Retina (tissue), 1 donor: ENCODE results near the gene OTOG.

Experiments
- DNase-seq: peaks from one replicate; pipeline ENCODE4 v3.0.0-alpha.2; 2016

The OTOG gene

DNA sequence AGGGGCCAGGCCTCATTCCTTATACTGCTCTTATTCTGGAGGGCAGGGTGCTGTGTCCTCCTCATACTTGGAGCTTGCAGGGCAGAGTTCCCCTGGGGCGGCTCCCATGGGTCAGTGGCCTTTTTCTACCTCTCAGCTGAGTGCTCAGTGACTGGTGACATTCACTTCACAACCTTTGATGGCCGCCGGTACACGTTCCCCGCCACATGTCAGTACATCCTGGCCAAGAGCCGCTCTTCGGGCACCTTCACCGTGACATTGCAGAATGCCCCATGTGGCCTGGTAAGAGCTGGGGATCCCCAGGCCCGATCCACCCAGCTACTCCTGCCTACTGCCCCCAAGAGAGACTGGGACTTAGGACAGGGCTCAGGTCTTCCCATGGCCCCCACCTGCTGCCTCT is 14.5 kb downstream of the OTOG start:
- DNase-seq: no peak

DNA sequence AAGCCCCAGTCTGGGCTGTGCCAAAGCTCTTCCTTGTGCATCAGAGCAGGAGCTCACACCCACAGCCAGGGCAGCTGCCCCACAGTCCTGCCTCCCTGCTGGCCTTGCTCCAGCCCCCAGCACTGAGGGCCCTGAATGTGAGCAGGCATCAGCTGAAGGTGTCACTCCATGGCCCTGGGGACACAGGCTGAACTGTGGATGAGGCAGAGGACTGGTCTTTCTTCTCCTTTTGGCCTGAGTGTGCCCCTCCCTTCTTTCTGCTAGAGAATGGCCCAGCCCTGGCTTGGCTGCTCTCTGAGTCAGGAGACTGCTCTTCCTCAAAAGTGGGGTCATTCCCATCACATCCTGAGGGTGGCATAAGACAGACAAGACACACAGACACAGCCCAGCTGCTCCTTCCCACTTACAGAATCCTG is 16.2 kb downstream of the OTOG start:
- no peak for DNase-seq

DNA sequence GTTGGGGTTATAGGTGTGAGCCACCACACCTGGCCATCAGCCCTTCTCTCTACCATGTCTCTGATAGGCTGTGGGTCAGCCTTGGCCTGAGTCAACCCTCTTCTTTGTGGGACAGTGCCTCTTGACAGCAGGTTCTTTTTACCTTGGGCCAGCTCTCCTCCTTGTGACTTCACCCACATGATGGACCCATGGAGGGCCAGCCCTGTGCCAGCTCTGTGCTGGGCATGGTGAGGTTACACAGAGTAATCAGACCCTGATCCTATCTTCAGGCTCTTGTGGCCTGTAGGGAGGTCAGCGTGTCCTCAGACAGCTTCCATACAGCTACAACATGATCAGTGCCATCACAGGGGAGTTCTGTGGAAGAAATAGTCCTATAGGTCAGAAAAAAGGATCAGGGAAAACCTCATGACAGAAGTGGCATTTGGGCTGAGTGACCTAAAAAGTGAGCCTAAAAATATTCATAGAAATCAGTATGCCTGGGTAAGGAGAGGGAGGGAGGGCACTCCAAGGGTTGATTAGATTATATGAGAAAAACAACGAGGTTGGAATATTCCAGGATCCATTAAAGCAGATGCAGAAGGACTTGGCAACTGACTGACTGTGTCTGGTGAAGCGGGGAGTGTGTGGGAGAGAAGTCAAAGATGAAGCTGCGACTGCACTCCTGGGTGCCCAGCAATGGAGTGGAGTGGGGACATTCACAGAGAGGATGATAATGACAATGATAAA is 17.1 kb downstream of the OTOG start:
- DNase-seq: no peak

DNA sequence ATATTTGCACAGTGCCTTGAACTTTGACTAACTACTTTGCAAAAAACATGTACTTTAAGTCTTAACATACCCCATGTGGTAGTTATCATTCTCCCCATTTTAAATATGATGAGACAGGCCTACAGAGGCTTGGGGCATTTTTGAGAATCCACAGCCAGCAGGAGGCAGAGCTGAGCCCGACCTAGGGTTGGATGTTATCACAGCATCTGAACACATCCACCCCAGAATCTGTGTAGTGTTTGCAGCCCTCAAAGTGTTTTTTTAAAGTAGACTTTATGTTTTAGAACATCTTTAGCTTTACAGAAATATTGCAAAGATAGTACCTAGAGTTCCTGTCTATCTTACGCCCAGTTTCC is 17.6 kb downstream of the OTOG start:
- no peak for DNase-seq

DNA sequence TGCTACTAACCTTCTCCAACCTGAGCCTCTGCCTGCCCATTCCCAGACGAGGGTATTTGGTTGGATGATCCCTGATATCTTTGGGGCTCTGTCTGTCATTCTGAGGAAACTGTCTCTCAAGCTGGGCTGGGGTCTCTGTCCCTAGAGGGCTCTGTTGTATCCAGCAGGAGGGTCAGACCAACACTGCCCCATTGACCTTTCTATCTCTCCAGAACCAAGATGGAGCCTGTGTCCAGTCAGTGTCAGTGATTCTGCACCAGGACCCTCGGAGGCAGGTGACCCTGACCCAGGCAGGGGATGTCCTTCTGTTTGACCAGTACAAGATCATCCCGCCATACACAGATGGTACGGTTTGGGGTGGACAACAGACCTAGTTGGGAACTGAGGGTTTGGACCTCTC is 21.9 kb downstream of the OTOG start:
- DNase-seq: no peak

DNA sequence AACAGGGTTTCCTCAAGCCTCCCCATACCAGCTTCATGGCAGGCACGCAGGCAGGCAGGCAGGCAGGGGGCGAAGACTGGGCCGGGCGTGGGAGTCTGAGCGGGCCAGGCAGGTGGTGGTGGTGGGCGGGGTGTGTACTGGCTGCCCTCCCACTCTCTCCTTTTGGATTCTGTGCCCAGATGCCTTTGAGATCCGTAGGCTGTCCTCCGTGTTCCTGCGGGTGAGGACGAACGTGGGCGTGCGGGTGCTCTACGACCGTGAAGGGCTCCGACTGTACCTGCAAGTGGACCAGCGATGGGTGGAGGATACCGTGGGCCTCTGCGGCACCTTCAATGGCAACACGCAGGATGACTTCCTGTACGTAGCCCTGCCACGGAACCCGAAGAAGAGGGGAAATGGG is 23.0 kb downstream of the OTOG start:
- DNase-seq: no peak

DNA sequence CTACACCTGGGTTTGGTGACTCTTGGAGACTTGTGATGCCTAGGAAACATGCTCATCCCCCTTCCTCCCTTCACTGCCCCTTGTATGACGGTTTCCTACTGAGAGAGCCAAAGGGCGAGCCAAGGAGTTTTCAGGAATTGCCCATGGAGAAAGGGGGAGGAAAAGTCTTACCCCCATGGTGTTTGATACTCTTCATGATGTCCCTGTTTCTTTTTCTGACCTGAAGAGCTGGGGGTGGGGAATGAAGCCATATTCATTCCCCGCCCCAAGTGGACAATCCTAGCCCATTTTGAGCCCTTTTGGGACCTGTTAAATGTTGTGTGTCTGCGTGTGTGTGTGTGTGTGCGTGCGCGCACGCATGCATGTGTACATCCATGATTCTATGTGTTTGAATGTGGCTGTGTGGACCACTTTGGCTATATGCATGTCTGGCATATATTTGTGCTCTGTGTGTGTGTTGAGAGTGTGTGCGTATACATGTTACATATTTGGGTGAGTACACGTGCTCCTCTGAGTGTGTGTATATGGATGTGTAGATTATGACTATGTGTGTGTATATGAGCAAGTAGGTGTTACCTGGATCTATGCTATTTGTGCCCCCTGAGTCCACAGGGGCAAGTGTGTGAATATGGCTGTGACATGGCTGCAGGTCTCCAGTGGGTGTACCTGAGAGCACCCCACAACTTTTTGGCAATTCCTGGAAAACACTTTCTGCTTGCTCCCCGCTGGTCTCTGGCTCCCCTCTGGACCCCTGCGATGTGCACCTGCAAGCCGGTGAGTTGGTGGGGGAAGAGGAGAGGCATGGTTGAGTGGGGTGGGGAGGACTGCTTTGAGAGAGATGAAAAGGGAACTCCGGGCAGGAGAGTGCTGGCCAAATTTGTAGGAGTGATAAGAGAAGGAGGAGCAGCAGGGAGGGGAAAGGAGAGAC is 24.6 kb downstream of the OTOG start:
- DNase-seq: no peak

DNA sequence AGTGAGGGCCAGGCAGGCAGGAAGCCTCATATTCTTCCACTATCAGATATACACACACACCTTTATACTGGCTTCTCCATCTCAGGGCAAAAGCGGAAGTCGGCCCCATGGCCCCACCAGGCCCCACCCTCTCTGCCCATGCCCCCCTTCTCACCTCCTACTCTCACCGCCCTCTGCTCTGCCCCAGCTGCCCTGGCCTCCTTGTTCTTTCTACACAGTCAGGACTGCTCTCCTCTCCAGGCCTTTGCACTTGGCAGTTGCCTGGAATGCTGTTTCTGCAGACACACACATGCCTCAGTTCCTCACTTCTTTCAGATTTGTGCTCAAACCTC is 25.3 kb downstream of the OTOG start:
- DNase-seq: no peak

DNA sequence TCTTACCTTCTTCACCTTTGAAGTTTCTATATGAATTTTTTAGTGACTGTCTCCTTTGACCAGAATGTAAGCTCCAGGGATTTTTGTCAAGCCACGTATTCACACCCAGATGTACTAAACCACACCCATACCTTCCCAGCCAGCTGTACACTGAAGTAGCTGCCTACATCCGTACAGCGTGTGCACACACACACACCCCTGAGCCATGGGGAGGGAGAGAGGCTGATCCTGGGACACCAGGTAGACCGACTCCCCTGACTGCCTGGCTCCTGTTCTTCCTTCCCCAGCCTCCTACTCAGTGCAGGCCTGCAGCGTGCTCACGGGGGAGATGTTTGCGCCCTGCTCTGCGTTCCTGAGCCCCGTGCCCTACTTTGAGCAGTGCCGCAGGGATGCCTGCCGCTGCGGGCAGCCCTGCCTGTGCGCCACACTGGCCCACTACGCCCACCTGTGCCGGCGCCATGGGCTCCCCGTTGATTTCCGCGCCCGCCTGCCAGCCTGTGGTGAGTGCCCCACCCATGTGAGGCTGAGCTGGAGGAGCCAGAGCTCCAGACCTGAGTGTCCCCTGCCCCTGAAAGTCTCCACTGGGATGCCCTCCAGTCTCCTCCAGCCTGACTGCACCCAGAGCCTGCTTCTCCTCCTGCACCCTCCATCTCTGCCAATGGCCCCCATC is 25.9 kb downstream of the OTOG start:
- DNase-seq: no peak

DNA sequence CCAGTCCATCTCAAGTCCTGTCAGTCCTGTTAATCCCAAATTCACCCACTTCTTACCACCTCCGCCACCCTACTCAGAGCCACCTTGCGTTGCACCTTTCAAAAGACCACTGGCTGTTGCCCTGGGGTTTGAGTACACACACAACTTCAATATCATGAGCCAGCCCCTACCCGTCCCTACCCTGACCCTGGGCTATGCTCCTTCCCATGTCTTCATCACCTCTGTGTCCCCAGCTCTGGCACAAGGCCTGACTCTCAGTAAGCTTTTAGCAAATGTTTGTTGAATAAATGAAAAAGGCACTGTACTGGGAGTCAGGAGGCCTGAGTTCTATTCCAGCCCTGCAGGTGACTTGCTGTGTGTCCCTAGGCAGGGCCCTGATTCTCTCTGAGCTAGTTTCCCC is 26.5 kb downstream of the OTOG start:
- DNase-seq: no peak

DNA sequence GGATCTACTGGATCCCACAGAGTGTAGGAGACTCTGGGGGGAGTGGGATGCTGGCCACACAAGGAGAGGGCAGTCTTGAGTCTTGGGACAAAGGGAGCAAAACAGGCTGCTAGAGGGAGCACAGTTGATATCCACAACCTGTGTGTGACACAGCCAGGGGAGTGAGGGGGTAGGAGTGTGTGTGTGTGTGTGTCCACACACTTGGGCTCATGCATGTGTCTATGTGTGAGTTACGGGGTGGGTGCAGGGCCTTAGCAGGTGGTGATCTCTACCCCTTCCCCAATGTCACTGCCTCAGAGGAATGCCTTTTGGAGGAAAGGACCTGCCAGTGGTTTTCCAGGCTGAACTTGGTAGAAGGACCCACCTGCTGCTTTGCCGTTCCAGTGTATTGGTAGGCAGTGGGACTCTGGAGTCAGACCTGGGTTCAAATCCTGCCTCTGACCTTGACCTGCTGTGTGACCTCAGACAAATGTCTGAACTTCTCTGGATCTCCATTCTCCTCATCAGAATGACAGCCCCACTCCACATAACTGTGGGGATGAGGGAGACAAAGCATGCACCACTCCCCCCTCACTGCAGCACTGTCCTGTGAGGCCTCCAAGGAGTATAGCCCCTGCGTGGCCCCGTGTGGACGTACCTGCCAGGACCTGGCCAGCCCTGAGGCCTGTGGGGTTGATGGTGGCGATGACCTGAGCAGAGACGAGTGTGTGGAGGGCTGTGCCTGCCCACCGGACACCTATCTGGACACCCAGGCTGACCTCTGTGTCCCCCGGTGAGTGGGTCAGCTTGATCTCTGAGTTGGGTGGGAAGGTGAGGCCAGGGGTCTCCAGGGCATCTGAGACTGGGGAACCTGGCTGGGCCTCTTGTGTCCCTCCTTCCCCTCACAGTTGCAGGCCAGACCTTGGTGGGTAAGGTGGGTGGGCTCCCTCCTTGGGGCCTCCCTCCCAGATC is 27.4 kb downstream of the OTOG start:
- no peak for DNase-seq

DNA sequence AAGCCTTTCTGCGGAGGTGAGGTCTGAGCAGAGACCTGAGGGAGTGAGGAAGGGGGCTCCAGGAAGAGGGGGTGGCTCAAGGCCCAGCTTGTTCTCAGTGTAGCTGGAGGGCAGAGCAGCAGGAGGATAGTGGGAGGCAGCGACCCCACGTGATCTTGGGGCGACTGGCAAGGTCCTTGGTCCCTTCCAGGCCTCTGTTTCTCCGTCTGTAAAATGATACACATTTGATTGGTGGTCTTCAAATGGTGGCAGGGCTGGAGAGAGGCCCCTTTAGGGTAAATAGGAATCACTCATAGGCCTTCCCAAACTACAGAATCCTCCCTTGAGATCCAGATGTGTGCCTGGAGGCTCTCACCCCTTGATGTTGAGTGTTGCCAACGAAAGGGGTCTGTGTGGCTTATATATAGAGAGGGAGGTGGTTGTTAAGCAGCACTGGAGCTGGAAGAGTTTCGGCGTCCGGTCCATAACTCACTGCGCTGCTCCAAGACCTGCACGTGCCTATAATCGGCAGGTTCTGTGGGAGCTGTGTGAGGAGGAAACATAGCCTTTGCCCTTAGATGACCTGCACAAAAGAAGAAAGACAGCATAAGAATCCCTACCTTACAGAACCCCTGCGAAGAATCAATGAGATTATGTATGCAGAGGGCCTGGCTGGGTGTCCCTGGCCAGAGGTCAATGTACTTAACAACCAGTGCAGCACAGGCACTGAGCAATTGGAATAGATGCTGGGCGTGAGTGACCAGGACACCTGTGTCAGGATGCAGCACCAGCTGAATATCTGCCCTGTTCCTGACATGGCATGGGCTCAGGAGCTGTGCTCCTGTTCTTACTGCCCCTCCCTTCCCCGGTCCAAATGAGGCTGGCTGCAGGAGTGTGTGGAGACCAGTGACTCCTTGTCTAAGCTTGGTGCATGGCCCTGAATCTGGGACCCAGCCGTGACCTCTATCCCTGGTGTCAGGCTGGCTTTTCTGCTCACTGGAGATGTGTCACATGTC is 28.7 kb downstream of the OTOG start:
- no peak for DNase-seq

DNA sequence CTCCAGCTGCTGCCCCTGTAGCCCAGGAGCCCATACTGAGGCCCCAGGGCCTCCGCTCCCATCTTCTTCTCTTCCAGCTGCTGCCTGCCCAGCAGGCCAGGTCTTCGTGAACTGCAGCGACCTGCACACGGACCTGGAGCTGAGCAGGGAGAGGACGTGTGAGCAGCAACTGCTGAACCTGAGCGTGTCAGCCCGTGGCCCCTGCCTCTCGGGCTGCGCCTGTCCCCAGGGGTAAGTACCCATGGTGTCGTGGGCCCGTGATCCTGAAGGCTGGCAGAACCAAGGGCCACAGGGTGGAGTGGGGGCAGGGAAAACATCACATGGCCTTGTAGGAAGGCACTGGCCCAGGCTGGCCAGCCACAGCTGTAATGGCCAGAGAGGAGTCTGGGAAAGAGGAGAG is 31.2 kb downstream of the OTOG start:
- DNase-seq: no peak

DNA sequence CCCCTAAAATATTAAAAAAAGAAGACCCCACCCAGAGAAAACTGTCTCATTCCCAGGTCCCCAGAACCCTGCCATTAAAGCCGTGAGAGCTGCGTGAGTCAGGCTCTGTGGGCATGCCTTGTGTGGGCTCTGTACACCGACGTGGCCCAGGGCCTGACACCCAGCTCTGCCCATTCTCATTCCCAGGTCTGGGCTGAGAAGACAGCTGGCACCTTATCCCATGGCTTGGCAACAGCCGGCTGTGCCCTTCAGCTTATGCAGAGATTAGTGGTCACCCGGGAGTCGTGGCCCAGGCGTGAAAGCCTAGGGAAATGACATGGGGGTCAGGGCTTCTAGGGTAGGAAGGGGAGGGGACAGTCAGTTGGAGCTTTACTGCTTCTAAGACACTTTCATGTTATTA is 31.9 kb downstream of the OTOG start:
- DNase-seq: no peak

DNA sequence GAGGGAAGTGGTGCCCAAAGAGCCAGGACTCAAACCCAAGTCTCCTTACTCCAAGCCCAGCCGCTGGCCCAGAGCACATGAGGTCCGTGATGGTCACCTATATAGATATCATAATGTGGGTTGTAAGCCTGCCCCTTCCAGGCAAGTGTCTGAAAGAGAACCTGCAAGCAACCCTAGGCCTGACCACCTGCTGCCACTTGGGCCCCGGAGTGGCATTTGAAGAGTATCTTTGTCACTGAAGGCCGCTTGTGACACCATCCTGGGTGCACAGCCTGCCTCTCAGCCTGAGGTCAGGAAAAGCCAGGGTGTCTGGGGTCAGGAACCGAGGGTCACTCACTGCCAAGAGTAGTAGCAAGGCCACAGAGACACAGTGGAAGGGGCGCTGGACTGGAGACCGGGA is 32.4 kb downstream of the OTOG start:
- no peak for DNase-seq

DNA sequence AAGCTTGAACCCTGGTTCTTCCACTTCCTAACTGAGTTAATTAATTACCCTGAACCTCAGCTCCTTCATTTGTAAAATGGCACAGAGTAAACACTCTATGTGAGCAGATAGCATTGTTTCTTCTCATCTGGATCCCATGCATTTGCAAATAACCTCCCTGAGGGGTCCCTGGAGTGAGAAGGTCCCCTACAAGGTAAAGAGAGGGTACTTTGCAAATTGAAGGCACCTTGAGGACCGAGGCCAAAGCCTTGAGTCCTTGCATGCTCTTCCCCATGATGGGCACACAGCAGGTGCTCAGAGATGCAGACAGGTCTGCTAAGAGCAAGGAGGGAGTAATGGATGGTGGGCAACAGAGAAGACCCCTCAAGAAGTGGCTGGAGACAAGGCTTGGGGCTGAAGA is 33.2 kb downstream of the OTOG start:
- no peak for DNase-seq

DNA sequence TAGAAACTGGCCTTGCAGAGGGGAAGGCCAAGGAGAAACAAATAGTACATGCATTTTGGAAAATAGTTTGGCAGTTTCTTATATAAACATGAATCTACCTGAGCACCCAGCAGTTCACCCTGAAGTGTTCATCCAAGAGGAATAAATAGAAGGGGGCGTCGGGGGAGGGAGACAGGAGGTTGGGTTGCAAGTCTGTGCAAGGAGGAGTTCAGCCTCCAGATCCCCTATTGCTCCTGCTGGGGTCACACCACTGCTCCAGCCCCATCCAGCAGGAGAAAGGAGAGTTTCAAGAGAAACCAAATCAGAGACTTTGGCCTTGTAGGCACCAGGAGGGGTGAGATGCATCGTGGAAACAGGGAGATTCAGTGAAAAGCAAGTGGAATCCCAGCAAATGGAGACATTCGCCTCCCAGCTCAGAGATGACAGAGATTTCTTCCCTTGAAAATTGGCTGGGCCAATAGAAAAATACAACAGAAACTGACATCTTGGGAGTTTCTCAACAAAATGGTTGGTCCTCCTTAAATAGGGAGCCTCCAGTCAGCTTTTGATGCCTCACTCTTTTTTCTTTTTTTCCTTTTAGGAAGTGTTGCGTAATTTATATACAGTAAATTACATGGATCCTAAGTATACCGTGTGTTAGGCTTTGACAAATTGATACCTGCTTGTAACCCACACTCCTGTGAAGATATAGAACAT is 34.1 kb downstream of the OTOG start:
- DNase-seq: no peak

DNA sequence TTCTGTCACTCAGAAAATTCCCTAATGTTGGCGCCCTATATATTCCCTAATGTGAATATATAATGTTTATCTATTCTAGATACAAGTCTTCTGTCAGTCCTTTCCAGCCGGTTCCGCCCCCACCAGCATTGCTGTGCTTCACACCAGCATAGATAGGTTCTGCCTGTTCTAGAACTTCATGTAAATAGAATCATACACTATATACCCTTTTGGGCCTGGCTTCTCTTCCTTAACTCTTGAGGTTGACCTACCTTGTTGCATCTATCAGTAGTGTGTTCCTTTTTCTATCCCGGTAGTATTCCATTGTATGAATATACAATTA is 34.6 kb downstream of the OTOG start:
- no peak for DNase-seq

DNA sequence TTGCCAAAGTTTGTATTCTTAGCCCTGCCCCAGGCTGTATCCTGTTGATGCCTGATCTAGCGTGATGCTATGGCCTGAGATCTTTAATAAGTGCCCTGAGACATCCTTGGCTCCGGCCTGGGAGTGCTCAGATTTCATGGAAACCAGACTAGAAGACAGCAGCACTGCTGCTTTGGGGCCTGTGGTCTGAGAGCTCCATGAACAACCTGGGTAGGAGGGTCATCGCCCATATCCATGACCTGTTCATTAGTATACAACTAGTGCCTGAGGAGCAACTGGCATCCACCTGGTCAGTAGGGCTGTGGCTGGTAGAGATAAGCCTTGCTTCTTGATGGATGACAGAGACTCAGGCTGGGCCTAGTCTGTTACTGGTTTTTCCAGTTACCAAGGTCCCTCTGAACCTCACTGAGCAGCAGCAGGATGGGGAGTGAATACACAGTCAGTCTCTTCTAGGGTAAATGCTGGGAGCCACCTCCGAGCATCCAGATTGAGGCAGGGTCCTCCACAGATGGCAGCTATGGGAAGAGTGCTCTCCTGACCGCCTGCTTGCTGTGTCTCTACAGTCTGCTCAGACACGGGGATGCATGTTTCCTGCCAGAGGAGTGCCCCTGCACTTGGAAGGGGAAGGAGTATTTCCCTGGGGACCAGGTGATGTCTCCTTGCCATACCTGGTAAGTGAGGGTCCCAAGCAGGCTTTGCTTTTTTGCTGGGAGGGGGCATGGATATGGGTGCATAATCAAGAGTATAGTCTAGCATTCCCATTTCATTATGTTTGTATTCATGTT is 39.0 kb downstream of the OTOG start:
- DNase-seq: no peak

DNA sequence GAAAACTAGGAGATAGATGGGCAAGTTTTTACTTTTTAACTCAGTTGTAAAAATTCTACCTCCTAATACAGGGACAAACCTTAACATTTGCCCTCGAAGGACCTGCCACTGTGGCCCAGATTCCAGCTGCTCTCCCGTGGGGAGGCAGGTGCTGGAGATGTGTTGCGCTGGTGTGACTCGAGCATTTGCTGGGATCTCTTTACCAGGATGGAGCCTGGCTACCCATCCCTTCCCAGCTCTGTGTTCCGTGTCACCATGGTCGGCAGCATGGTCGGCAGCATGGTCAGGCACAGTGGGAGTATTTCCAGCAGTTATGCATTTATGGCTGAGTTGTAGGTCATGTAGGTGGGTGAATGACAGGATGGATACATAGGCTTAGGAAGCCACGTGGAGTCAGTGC is 41.1 kb downstream of the OTOG start:
- no peak for DNase-seq
